Stimulated activated CD8-positive, alpha-beta memory T cell treated with anti-CD3 and anti-CD28 coated beads, Interleukin-7, amount 100 ng/mL, for 24 hours (primary cell): Measurements from ENCODE around the gene FBXL7.

Experiments used
- DNase-seq: peaks from one replicate; pipeline ENCODE4 v3.0.0-alpha.2; 2020; ENCODE audit warnings: low read depth

The FBXL7 gene

GRCh38 chr5:15717001-15717400 is 217.0 kb downstream of the FBXL7 start:
- no peak for DNase-seq

GRCh38 chr5:15718421-15719179 is 218.6 kb downstream of the FBXL7 start:
- DNase-seq: no peak

- no peak for DNase-seq
Observed at GRCh38 chr5:15719784-15720183, 219.8 kb downstream of the FBXL7 start.

- no peak for DNase-seq
Observed at GRCh38 chr5:15720515-15720914, 220.5 kb downstream of the FBXL7 start.

- no peak for DNase-seq
Observed at GRCh38 chr5:15722305-15722704, 222.3 kb downstream of the FBXL7 start.

- DNase-seq: no peak
Observed at GRCh38 chr5:15727375-15727774, 227.4 kb downstream of the FBXL7 start.

GRCh38 chr5:15728811-15729210 is 228.8 kb downstream of the FBXL7 start:
- DNase-seq: no peak

- DNase-seq: no peak
Observed at GRCh38 chr5:15731699-15732098, 231.7 kb downstream of the FBXL7 start.

GRCh38 chr5:15734058-15734457 is 234.1 kb downstream of the FBXL7 start:
- no peak for DNase-seq

GRCh38 chr5:15737036-15737821 is 237.2 kb downstream of the FBXL7 start:
- DNase-seq: no peak

GRCh38 chr5:15737871-15738664 is 238.1 kb downstream of the FBXL7 start:
- no peak for DNase-seq

GRCh38 chr5:15740383-15740782 is 240.4 kb downstream of the FBXL7 start:
- no peak for DNase-seq

- DNase-seq: no peak
Observed at GRCh38 chr5:15741591-15741990, 241.6 kb downstream of the FBXL7 start.

GRCh38 chr5:15746833-15747232 is 246.9 kb downstream of the FBXL7 start:
- no peak for DNase-seq

- DNase-seq: no peak
Observed at GRCh38 chr5:15748266-15748665, 248.3 kb downstream of the FBXL7 start.

- DNase-seq: no peak
Observed at GRCh38 chr5:15752663-15753285, 252.8 kb downstream of the FBXL7 start.

- no peak for DNase-seq
Observed at GRCh38 chr5:15753752-15754151, 253.8 kb downstream of the FBXL7 start.

GRCh38 chr5:15757103-15757502 is 257.1 kb downstream of the FBXL7 start:
- DNase-seq: no peak

GRCh38 chr5:15757619-15758018 is 257.6 kb downstream of the FBXL7 start:
- no peak for DNase-seq

- no peak for DNase-seq
Observed at GRCh38 chr5:15762668-15763067, 262.7 kb downstream of the FBXL7 start.

- DNase-seq: no peak
Observed at GRCh38 chr5:15763754-15764153, 263.8 kb downstream of the FBXL7 start.

GRCh38 chr5:15768936-15769335 is 269.0 kb downstream of the FBXL7 start:
- DNase-seq: no peak
